Stimulated activated CD4-positive, alpha-beta T cell treated with anti-CD3 and anti-CD28 coated beads, TNF-alpha, amount 100 ng/mL, for 4 hours (primary cell): ENCODE data around the gene ZKSCAN7.
A peak's percentile ranks its signal among the peaks of the same experiment; 100 is the strongest.
"Not testable (repeated sequence)": the region's sequence is repeated elsewhere in the genome, so short reads cannot be mapped to it uniquely, and the experiment has no call there.

Experiments used
- DNase-seq, 3 experiments: peaks; one replicate each; pipeline ENCODE4 v3.0.0-alpha.2; 2020; ENCODE audit warnings: low read depth in 3 of 3

Gene ZKSCAN7

DNA sequence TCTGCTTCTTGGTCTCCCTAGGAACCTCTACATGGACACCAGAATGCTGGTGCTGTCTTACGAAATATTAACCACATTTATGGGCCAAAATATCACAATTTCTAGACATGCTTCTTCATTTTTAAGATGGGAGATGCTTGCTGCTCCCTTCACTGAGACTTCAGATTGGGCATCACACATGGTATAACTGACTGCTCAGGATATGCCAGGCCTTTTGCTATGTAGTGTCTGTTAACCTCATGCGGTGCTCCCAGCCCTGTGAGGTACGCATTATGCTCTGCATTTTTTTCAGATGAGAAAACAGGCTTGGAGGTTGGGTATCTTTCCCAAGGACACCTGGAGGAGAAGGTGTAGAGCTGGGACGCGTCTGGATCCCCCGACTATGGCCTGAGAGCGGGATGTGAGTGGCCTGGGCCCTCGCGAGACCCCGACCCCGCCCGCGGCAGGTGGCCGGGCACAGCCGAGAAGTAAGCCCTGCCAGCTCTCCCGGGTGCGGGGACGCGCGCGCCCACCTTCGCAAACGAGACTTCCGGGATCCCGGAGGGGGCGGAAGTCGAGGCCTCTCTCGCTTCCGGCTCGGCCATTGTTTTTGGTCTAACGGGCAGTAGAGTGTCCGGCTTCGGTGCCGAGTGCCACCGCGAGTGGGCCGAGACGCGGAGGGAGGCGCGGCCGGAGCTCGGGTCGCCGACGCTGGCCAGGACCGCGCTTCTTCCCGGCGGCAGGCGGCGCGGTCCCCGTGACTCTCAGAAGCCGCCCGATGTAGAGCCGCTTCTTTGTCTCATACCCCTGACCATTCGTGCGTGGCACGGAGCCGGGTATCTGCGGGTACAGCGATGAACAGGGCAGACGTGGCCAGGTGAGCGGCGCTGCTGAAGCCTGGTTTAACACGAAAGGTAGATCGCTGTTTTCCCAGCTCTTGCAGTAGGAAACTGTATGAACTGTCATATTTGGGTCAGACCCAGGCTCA is at the start of gene ZKSCAN7:
Gene ZKSCAN7, plus strand, starts transcription at position 568 of the 967 bp plus-strand sequence. CDS start 1,855 bp downstream, outside the sequence.
- DNase-seq = peak; percentile 18 to 34 (median 32)

DNA sequence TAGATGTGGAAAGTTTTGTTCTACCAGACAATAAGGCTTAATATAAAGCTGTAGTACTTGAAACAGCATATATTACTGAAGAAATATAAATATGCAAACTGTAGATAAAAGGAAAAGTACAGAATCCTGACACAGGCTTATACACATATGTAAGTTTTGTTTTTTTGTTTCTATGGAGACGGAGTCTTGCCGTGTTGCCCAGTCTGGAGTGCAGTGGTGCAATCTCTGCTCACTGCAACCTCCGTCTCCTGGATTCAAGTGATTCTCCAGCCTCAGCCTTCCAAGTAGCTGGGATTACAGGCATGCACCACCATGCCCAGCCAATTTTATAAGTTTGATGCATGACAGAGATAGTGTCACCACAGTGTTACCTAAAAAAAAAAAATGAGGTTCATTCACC is 48.4 kb upstream of the ZKSCAN7 start:
- DNase-seq = no peak

DNA sequence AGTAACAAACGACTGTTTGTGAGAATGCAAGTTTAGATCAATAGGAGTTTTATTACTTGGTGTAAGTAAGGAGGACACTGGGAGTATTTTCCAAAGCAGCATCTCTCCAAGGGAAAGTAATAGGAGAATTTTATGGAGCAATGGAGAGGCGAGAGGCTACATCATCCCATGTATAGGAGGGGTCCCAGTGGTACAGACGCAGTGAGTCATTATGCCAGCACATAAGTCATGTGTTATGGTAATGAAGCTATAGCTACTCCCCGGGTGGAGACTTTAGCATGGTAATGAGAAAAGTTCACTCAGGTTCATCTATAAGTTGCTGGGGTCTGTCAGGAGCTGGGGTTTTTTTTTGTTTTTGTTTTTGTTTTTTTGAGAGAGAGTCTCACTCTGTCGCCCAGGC is 48.0 kb upstream of the ZKSCAN7 start:
- no peak for DNase-seq

DNA sequence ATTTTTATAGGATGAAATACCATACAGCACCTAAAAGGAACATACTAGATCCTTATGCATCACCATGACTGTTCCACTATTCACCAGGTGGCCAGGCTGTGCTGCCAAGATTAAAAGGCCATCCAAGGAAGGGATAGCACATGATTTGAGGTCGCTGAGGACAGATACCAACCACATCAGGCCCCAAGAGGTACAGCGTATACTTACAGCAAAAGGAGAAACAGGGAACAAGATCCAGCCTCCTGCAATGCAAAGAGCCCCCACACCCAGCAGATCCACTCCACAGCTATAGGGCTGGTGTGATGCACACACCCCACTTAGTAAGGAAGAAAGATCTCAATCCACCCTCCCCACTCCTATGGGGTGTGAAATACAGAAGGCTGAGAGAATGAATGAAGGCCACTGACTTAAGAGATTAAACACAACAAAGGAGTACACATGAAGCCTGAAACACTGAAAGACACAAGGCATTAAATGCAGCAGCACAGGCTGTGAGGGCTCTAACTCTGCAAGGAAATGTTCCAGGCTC is 45.5 kb upstream of the ZKSCAN7 start:
- no peak for DNase-seq

DNA sequence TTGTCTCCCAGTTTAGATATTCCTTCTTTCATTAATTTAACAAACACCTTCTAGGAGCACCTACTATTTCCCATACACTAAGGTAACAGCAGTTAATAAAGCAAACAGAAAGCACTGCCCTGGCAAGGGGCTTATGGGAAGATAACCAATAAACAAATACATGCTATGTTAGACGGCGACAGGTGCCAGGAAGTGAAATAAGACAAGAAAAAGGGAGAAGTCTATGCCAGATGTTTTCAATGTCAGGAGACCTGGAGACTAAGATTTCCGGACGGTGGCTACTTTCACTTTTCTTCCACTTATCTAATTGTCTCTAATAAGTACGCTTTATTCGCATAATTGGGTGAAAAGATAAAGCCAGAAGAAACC is 45.0 kb upstream of the ZKSCAN7 start:
- DNase-seq = no peak

DNA sequence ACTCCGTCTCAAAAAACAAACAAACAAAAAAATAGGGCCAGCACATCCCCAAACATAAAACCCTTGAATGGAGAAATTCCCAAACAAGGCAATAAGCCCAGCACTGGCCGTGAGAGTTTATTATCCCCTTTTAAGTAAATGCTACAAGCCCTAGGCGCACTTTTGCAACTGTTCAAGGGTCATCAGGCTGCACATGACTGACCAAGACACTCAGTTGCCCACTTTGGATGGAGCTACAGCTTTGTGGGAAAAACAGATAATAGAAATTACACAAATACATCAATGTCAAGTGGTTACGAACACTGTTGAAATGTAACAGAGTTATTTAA is 43.8 kb upstream of the ZKSCAN7 start:
- DNase-seq = no peak

DNA sequence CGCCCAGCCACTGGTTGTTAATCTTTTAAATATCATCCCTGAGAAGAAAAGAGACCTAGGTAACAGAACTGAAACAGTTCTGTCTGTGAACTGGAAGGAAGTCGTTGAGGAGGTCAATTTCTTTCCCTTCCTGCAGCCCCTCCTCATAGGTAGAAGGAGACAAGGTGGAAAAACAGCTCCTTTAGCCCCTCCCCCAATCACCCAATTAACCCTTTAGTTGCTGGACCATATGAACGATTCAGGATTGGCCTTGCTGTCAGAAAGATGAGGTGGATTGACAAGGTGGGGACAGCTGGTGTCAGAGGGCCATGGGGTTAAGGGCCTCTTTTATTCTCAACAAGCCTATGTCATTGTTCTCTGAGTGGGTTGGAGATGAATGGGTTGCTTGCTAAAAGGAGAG is 41.5 kb upstream of the ZKSCAN7 start:
- DNase-seq = no peak

DNA sequence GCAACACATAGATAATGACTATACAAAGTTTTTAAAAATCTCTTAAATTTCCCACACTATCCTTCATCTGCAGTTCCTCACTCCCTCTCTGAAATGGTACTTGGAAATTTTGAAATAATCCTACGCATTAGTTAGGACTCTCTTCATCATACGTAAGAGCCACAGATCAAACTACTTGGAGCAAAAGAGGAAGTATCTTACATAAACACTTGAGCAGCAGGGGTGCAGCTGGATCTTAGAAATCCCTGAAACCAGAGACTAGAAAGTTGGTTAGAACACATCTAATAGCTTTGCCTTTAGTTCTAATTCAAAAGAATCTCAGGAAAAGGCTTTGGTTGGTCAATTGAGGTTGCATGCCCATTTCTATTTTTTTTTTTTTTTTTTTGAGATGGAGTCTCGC is 38.8 kb upstream of the ZKSCAN7 start:
- DNase-seq = no peak

DNA sequence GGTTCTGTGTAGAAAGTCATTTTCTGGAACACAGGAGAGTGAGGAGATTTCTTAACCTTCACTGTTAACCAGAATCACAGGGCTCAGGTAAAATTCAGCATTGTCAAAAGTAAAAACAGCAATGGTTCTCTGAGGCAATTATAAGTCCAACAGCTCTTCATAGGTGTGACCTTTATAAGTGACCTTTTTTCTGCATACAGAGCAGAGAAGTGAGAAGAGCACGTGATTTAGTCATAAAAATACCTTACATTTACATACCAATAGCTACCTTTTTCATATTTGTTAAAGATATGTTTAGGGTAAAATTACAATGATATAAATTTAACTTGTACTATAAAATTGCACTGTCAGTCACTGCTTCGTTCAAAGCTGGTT is 36.2 kb upstream of the ZKSCAN7 start:
- DNase-seq = no peak

DNA sequence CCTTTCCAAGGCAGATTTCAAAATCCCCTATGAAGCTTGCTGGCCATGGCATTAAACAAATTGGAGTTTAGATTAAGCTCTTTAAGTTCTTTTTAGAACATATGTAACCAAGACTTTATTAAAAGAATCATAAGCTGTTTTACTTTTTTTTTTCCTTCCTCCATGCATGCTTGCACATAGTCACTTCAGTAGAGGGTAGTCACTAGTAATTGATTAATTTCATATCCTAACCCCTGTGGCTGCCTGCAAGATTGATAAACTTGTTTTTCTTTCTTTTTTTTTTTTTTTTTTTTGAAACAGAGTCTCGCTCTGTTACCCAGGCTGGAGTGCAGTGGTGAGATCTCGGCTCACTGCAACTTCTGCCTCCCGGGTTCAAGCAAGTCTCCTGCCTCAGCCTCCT is 33.3 kb upstream of the ZKSCAN7 start:
- no peak for DNase-seq

DNA sequence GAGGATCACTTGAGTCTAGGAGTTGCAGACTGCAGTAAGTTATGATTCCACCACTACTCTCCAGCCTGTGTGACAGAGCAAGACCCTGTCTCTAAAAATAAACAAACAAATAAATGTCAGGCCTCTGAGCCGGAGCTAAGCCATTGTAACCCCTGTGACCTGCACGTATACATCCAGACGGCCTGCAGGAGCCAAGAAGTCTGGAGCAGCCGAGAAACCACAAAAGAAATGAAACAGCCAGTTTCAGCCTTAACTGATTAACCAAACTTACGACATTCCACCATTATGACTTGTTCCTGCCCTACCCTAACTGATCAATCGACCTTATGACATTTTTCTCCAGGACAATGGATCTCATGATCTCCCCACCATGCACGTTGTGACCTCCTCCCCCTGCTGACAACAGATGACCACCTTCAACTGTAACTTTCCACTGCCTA is 32.5 kb upstream of the ZKSCAN7 start:
- DNase-seq = no peak

DNA sequence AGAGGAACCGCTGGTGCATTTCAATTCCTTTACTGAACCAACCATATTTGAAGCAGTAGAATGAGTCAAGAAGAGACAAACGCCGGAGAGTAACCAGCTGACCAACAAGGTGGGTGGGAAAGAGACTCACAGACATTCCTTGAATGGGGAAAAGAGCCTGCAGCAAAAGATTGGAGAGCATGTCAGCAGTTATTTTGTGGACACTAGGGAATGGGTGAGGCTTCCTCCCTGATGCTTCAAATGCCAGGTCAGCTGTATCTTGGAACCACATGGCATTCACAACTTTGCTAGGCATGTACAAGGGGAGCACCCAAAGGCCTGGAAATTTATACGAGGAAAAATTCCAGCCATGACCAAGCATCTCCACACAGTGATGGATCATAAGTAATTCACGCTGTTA is 29.9 kb upstream of the ZKSCAN7 start:
- DNase-seq = no peak

DNA sequence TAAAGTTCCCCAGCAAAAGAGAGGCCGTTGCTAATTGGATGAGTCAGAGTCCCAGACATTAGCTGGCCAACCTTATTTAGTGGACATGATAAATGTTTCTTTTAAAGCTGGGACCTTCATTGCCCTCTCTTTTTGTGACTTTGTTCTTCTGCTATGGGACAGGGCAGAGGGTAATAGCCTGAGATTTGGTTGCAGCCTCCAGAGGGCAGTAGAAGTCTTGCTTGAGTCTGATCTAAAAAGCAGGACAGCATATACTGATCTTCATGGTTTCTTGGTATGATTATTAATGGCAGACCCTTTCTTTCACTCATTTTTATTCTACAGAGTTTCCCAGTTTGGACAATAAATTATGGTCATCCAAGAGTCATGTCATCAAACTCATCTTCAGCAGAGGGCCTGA is 25.1 kb upstream of the ZKSCAN7 start:
- no peak for DNase-seq

DNA sequence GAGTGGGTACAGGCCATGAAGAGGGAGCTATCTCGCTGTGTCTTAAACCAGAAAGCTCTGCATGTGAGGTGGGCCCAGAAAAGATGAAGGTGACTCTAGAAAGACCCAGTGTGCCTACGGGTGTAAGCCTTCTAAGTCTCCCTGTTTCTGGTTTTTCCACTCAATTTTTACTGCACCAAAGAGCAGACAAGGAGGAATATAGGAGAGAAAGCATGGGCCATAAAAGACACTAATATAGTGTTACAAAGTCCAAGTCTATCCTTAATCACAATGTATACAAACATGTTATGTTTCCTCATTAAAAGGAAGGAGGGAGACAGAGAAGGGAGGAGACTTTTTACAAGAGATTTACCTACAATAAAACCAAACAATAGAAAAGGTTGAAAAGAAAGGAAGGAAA is 24.1 kb upstream of the ZKSCAN7 start:
- no peak for DNase-seq

DNA sequence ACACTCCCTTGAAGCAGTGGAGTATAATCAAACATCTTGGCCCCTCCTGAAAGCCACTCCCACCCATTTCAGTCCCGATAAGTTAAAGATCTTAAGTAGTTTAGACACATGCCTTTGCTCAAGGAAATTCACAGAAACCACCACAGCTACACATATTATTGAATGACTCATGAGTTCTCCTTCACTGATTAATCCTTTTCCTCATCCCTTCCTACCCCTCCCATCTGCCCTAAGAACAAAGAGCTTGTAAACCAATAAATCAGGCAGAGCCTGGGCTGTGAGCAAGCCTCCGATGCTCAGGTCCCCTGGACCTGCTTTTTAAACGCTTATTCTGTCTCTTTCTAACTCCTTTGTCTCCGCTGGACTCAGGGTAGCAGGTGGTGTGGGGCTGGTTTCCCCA is 20.3 kb upstream of the ZKSCAN7 start:
- DNase-seq = not testable (repeated sequence)

DNA sequence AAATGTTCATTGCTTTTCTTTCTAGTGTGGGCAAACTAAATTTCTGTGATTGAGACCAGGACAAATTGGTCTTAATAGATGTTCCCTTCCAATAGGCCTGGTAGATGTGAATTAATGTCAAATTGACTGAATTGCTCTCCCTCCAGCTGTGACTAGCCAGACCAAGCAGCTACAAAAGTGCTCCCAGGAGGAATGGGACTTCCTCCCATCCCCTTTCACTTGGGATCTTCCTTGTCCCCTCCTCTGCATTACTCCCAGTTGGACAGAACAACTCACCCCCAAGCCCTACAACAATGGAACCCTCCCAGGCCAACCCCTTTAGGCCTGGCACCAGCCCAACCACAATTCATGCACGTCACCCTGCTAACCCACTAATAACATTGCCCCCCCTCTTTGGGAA is 19.6 kb upstream of the ZKSCAN7 start:
- DNase-seq = no peak

DNA sequence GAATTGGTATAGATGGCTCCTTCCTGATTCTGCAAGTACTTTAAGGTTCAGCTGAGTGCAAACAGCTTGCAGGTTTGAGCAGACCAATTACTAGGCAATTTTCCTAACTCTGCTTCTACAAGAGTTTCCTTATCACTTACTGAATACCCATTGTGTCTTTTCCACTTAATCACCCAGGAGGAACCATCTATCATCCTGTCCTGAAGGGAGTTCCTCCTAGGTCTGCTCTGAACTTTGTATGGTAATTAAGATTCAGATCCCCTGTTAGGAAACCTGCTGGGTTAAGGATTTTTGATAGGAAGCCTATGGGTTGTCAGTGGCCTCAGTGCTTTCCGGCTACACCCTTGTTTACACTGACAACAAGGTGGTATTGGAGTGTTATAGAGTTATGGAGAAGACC is 10.2 kb upstream of the ZKSCAN7 start:
- not testable (repeated sequence) for DNase-seq

DNA sequence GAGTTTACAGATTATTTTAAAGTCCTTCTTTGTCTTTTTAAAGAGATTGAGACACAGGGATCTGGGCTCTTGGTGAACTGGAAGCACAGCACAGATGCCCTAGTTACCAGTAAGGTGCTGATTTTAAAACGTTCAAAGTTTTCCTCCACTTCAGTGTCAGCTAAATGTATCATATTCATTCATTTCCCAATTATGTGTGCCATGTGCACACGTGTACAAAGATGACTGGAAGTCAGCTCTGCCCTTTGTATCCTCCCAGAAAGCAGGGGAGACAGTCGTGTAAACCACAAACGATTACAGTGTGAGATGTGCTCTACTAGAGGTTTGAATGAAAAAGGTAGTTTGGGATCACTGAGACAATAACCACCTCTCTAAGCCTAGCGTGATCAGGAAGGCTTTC is 730 bp downstream of the ZKSCAN7 start:
- no peak for DNase-seq

DNA sequence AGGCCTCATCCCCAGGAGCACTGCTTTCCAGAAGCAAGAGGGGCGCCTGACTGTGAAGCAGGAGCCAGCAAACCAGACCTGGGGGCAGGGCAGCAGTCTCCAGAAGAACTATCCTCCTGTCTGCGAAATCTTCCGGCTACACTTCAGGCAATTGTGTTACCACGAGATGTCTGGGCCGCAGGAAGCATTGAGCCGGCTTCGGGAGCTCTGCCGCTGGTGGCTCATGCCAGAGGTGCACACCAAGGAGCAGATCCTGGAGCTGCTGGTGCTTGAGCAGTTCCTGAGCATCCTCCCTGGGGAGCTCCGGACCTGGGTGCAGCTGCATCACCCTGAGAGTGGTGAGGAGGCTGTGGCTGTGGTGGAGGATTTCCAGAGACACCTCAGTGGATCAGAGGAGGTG is 2.1 kb downstream of the ZKSCAN7 start:
- no peak for DNase-seq

DNA sequence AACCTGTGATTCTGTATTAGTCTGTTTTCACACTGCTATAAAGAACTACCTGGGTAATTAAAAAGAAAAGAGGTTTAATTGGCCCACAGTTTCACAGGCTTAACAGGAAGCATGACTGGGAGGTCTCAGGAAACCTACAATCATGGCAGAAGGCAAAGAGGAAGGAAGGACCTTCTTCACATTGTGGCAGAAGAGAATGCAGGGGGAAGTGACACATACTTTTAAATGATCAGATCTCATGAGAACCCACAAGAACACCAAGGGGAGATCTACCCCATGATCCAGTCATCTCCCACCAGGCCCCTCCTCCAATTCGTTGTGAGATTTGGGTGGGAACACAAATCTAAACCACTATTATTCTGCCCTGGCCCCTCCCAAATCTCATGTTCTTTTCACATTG is 6.1 kb downstream of the ZKSCAN7 start:
- DNase-seq = no peak

DNA sequence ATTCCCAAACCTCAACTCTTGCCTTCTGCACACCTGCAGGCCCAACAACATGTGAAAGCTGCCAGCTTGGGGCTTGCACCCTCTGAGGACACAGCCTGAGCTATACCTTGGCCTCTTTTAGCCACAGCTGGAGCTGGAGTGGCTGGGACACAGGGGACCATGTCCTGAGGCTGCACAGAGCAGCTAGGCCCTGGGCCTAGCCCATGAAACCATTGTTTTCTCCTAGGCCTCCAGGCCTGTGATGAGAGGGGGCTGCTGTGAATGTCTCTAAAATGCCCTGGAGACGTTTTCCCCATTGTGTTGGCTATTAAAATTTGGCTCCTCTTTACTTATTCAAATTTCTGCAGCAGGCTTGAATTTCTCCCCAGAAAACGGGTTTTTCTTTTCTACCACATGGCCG is 7.2 kb downstream of the ZKSCAN7 start:
- DNase-seq = no peak

DNA sequence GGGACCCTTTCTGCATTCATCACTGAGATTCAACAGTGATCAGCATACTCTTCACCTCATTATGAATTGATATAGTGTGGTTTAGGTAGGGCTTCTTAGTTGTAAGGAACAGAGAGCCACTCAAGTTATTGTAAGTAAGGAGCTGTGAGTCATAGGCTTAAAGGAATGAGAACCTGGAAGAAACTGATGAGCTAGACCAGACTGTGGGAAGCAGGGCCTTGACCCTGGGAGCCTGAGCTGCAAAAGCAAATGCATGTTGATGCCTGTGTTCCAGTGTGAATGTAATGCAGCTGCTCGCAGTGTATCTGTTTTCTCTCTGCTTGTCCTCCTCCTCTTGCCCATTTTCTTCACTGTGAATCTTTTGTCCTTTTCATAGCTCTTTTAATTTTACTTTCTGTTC is 13.6 kb downstream of the ZKSCAN7 start:
- no peak for DNase-seq

DNA sequence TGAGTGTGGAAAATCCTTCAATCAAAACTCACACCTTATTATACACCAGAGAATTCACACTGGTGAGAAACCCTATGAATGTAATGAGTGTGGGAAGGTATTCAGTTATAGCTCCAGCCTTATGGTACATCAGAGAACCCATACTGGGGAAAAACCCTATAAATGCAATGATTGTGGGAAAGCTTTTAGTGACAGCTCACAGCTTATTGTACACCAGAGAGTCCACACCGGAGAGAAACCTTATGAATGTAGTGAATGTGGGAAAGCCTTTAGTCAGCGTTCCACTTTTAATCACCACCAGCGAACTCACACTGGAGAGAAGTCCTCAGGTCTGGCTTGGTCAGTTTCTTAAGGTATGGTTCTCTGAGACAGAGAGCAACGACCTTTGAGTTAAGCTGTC is 16.0 kb downstream of the ZKSCAN7 start:
- no peak for DNase-seq

DNA sequence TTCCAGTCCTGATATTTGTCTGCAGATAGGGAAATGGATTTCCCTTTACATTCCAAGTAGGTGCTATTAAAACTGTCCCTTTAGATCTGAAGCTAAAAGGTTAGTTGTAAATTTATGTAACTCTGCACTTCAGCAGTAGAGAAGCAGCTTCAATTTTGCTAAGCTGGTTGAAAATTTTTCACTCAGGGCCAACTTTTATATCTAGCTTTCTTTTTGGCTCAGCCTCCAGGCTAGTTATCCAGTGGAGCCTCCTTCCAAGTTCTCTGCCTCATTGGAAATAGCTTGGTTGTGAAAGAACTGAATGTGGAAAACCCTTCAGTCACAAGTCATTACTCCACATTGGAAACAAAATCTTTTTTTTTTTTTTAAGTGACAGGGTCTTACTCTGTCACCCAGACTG is 21.6 kb downstream of the ZKSCAN7 start:
- DNase-seq = no peak
